NCI-H524 treated with DMSO at 0.1 percent for 48 hours (cell line): ENCODE results near the gene SLC11A1.

Experiments used
- DNase-seq: peaks from one replicate; lab custom pipeline; 2025; lab: John Stamatoyannopoulos, UW

Gene SLC11A1

DNA sequence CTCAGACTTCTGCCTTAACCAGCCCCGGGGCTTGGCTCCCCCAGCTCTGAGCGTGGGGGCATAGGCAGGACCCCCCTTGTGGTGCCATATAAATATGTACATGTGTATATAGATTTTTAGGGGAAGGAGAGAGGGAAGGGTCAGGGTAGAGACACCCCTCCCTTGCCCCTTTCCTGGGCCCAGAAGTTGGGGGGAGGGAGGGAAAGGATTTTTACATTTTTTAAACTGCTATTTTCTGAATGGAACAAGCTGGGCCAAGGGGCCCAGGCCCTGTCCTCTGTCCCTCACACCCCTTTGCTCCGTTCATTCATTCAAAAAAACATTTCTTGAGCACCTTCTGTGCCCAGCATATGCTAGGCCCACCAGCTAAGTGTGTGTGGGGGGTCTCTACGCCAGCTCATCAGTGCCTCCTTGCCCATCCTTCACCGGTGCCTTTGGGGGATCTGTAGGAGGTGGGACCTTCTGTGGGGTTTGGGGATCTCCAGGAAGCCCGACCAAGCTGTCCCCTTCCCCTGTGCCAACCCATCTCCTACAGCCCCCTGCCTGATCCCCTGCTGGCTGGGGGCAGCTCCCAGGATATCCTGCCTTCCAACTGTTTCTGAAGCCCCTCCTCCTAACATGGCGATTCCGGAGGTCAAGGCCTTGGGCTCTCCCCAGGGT, 23.1 kb downstream of the SLC11A1 start:
- DNase-seq, result no peak

- DNase-seq, result no peak
These were observed 23.7 kb downstream of the SLC11A1 start for GRCh38 chr2:218405746-218406208.

DNA sequence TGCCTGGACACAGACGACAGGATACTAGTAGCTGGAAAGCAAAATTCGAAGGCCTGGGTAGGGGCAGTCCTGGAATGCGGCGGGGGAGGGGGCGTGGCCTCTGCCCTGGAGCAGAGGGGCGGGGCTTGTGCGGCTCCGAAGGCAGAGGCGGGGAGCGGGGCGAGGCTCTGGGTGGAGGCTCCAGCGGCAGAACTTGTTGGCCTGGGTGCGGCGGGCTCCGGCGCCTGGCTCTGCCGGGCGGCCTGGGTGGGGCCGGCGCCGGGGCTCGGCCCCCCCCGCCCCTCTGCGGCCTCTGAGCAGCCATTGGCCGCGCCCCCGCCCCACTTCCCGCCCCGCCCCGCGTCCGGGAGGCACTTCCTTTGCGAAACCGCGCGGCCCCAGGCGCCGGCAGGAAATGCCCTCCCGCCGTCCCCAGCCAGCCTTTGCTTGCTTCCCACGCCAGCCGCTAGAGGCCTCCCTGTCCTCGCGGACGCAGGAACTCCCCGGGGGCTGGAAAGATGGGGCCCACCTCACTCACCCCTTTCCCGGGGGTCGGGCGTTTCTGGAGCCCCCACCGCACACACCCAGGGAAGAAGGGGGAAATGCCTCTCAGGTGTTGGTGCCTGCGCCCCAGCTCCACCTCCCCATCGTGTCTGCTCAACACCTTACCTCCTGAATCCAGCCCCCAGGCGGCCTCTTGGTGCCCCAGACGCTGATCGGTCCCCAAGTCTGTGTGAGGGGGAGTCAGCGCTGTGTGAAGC, 24.3 kb downstream of the SLC11A1 start:
- DNase-seq, result peak; percentile 79

- peak; percentile 30 for DNase-seq
These were observed 25.0 kb downstream of the SLC11A1 start for GRCh38 chr2:218406949-218407618.

DNA sequence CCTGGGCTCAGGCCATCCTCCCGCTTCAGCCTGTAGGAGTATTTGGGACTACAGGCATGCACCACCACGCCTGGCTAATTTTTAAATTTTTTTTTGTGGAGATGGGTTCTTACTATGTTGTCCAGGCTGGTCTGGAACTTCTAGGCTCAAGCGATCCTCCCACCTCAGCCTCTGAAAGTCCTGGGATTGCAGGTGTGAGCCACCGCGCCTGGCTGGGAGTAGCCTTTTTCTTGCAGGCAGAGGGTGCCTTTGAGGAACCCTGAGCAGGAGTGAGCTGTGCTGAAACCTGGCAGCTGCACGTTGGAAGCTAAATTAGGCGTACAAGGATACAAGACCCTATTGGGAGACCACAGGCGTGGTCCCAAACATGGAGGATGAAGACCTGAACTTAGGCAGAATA, 25.6 kb downstream of the SLC11A1 start:
- no peak for DNase-seq

DNA sequence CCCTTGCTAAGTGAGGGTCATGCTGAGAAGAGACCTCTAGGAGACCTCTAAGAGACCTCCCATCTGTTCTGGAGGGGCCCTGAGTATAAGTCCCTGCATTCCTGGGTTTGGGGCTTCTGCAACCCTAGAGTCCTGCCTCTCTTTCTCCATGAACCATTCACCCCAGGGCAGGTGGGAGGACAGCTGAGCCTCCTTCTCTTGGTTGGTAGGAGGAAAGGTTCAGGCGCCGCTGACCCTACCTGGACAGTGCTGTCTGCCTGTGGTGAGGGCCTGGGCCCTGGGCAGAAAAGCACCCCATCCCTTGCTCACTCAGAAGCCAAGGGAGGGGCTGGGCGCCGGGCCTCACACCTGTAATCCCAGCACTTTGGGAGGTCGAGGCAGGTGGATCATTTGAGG, 36.2 kb downstream of the SLC11A1 start:
- DNase-seq, result no peak

DNA sequence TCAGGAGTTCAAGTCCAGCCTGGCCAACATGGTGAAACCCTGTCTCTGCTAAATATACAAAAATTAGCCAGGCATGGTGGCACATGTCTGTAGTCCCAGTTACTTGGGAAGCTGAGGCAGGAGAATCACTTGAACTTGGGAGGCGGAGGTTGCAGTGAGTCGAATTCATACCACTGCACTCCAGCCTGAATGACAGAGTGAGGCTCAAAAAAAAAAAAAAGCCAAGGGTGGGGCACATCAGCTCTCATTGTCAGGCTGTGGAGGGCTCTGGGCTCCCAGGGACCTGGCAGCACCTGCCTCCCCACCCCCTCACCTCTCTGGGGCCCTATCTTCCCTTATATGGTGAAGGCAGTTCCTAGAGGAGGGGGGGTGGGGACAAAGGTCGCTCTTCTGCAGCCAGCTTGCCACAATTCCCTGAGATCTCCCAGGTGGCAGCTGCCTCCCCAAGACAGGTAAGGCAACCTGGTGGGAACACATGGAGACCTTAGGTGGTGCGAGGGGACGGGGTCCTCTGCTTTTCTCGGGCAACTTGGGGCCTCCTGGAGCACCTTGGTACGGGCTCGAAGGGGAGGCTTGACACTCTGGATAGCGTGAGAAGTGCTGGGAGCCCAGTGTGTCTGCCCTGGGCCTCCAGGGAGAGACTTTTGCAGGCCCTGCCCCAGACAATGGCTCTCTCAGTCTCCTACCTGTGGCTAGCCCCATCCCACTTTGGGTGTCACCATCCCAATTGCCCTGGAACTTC, 36.8 kb downstream of the SLC11A1 start, which contains the start of gene VIL1:
VIL1 (plus strand) TSS at position 407 of the 742 bp plus-strand sequence. CDS start 4,656 bp downstream, outside the sequence.
- no peak for DNase-seq

GRCh38 chr2:218419630-218420216, 37.6 kb downstream of the SLC11A1 start:
- DNase-seq, result no peak

DNA sequence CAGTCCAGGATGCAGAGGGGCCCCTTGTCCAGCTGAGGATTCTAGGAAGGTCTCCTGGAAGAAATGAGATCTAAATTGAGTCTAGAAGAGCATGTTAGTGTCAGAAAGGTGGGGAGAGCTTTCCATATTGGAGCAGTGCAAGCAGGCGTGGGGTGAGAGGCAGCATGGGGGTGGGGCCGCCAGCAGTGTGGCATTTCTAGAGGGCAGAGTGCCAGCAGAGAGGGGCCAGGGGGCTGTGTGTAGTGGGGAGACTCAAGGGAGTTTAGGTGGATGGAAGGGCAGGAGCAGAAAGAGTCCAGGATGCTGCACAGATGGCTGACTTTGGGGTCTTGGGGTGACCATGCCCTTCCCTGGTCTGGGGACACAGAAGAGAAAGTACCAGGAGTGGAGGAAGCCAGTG, 39.0 kb downstream of the SLC11A1 start:
- DNase-seq, result no peak

GRCh38 chr2:218422403-218423086, 40.5 kb downstream of the SLC11A1 start:
- DNase-seq, result no peak

DNA sequence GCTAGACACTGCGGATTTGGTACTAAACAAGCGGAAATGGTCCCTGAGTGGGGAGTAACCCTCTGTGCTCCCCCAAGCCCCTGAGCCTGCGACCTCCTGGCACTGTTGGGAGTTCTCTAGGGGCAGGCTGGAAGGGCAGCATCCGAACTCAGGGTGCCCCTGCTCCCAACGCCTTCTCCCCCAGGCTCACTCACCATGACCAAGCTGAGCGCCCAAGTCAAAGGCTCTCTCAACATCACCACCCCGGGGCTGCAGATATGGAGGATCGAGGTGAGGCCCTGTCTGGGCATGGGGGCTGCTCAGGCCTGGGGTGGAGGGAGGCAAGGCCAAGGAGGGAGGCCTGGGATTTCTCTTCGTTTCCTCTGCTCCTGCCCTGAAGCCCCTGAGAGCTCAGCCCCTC, 41.5 kb downstream of the SLC11A1 start:
- no peak for DNase-seq

GRCh38 chr2:218425531-218425930, 43.5 kb downstream of the SLC11A1 start:
- DNase-seq, result no peak

- DNase-seq, result no peak
These were observed 45.7 kb downstream of the SLC11A1 start for GRCh38 chr2:218427741-218428140.

DNA sequence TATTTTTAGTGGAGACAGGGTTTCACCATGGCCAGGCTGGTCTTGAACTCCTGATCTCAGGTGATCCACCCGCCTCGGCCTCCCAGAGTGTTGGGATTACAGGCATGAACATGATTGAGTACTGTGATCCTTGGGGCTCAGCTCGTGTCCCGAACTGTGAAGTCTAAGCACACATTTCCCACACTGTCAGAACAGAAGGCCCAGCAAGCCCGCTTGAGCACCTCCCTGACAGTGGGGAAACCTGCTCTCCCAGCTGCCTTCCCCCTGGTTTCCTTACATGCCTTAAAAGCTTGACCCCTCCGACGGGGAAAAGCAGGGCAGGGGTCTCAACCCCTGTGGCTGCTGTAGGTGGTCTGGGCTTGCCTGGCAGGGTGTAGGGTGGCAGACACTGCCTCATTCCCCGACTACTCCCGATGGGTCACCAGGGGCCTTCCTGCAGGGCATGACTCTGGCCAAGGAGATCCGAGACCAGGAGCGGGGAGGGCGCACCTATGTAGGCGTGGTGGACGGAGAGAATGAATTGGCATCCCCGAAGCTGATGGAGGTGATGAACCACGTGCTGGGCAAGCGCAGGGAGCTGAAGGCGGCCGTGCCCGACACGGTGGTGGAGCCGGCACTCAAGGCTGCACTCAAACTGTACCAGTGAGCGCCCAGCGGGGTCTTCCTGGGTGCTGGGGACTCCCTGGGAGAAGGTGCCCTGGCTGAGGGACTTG, 46.9 kb downstream of the SLC11A1 start:
- no peak for DNase-seq

DNA sequence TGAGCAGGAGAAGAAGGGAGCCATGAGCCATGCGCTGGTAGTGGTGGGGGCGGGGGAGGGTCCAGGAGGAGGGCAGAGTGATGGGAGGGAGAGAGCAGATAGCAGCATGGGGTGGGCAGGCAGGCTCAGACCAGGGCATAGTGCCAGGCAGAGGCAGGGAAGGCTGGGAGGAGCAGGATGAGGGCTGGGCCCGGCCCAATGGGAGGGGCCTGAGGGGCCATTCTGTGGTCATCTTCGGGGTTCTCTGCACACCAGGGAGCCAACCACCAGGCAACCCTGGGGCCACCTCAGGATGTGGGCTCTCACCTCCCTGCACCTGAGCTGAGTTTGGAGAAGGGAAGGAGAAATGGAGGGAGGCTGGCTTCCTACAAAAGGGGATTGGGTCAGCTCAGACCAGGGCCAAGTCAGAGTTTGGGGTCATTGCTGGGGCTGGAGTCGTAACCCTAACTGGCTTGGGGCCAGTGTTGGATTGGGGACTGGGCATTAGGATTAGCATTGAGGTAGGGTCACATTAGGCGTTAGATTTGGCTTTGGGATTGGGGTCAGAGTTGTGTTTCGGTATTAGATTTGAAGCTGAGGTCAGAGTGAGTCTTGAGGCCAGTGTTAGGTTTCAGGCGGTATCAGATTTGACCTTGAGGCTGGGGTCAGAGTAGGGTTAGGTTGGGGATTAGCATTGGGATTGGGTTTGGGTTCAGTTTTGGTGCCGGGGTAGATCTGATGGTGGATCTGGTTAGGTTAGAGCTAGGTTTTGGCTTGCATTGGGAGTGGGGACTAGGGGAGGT, 48.0 kb downstream of the SLC11A1 start:
- DNase-seq, result no peak

- no peak for DNase-seq
These were observed 48.6 kb downstream of the SLC11A1 start for GRCh38 chr2:218430721-218431120.

GRCh38 chr2:218431878-218432277, 49.8 kb downstream of the SLC11A1 start:
- DNase-seq, result no peak

- no peak for DNase-seq
These were observed 50.7 kb downstream of the SLC11A1 start for GRCh38 chr2:218432676-218433365.

DNA sequence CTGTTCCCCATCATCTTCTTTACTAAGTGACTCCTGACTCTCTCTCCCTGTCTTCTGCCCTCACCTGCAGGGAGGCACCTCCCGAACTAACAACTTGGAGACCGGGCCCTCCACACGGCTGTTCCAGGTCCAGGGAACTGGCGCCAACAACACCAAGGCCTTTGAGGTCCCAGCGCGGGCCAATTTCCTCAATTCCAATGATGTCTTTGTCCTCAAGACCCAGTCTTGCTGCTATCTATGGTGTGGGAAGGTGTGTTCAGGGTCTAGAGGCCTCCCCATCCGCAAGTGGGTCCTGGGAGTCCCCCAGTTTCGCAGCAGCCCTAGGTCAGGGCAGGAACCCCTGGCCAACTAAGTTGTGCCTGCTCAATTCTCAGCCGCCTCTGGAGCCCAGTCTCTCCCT, 52.4 kb downstream of the SLC11A1 start:
- no peak for DNase-seq
